GM18868 (cell line): ENCODE data around the gene KLK6.

Source experiments
- ATAC-seq: cut with Tn5 transposase; IDR thresholded peaks from one replicate; pipeline ENCODE4 v1.9.1; 2021; ENCODE audit warnings: mild to moderate bottlenecking, moderate library complexity; ENCODE audit not compliant: unreplicated experiment

KLK6 gene

GRCh38 chr19:50912727-50913716 lies 56.4 kb downstream of the KLK6 start:
- no peak for ATAC-seq

- ATAC-seq: no peak
These were observed 57.2 kb downstream of the KLK6 start for GRCh38 chr19:50912102-50912599.

GRCh38 chr19:50911206-50912101 lies 57.9 kb downstream of the KLK6 start, which contains the start of gene KLK4:
Gene KLK4, minus strand, starts transcription at chr19:50911395. Its CDS starts 657 bp downstream, at chr19:50910738.
- no peak for ATAC-seq

GRCh38 chr19:50910722-50911121 lies 58.7 kb downstream of the KLK6 start:
- ATAC-seq: no peak

GRCh38 chr19:50909240-50910070 lies 59.9 kb downstream of the KLK6 start:
- ATAC-seq: peak; percentile 67
